ENCODE data around the gene TMED1. TPM values are rescaled to one million over a fixed set of nuclear protein-coding genes. Genes with fewer than 3 reads are reported as not detected.

Gene TMED1
- total and polyA plus RNA-seq, 2 of the 8 experiments (the other 6 are each of a cell fraction or from before 2014, with no cell fraction given), result 26.9 to 31.9 TPM

DNA sequence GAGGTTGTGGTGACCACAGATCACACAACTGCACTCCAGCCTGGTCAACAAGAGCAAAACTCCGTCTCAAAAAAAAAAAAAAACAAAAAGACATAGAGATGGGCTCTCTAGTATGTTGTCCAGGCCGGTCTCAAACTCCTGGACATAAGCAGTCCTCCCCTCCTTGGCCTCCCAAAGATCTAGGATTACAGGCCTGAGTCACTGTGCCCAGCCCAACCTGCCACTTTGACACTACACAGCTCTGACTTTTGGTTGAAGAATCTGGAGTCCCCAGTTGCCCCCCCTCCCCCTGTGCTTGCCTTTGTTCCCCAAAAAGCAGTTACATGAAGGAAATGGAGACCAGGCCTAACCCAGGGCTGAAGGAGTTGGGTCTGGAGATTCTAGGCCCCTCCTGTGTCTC lies 48.3 kb upstream of the TMED1 start:
- Histone ChIP-seq H3K56ac (replicated peaks; ENCODE audit: insufficient read length, low read depth, low read length) (no peak overlapping the region), H3K4me3 (ENCODE audit: extremely low read depth in 1 of 4, insufficient read depth in 2 of 4, low read depth in 3 of 4, low read length in 4 of 4) (no peak overlapping the region), H2BK5ac (ENCODE audit: low read depth, low read length) (no peak overlapping the region), H3K14ac (ENCODE audit: insufficient read length) (no peak overlapping the region), H2BK15ac (ENCODE audit: low read length) (no peak overlapping the region), H3K79me2 (ENCODE audit: control insufficient read depth in 1 of 2, insufficient read depth in 2 of 2, low read length in 2 of 2) (peaks cover 4 to 85% of the 10 kb centered on the region in 2 experiments; a peak in 2 of 4 replicates), H3K18ac (ENCODE audit: extremely low read depth, low read length) (peak overlapping the region; percentile 32; the same call in 1 of the 2 replicates), H4K5ac (ENCODE audit: insufficient read length, low read depth, low read length) (no peak overlapping the region), H2BK120ac (replicated peaks; ENCODE audit: low read depth, low read length) (no peak overlapping the region), H3K79me1 (ENCODE audit: low read depth, low read length) (peaks cover 36% of the 10 kb centered on the region), H3K27me3 (replicated peaks in 1 of 4; ENCODE audit: control insufficient read depth in 3 of 4, extremely low read depth in 1 of 4, insufficient read depth in 3 of 4, low read length in 3 of 4) (no peaks in the 10 kb centered on the region), H4K20me1 (replicated peaks in 1 of 2; ENCODE audit: control insufficient read depth in 1 of 2, insufficient read depth in 2 of 2, low read length in 2 of 2) (peaks cover 0 to 9% of the 10 kb centered on the region in 2 experiments), H3K23me2 (ENCODE audit: low read depth, low read length) (no peaks in the 10 kb centered on the region), H3K27ac (ENCODE audit: low read depth, low read length) (no peak overlapping the region), H2AFZ (ENCODE audit: low read length) (no peak overlapping the region), H2AK5ac (ENCODE audit: low read depth, low read length) (no peak overlapping the region), H3K23ac (ENCODE audit: insufficient read length) (no peak overlapping the region), H3K9ac (replicated peaks in 1 of 4; ENCODE audit: extremely low read depth in 1 of 4, low read depth in 3 of 4, low read length in 3 of 4) (no peak overlapping the region), H3K4me2 (ENCODE audit: insufficient read depth in 1 of 2, low read depth in 2 of 2, low read length in 2 of 2) (no peak overlapping the region), H4K91ac (replicated peaks; ENCODE audit: insufficient read length, low read length) (no peak overlapping the region), H3K4me1 (replicated peaks in 1 of 4; ENCODE audit: control insufficient read depth in 3 of 4, insufficient read depth in 4 of 4, low read length in 3 of 4) (peaks cover 26 to 63% (median 53%) of the 10 kb centered on the region in 4 experiments), H2BK20ac (ENCODE audit: low read length) (no peak overlapping the region), H3K36me3 (ENCODE audit: control insufficient read depth in 2 of 4, insufficient read depth in 4 of 4, low read length in 3 of 4) (no peaks in the 10 kb centered on the region), H3K9me3 (ENCODE audit: insufficient read depth in 2 of 2, low read depth in 1 of 2, low read length in 1 of 2) (no peaks in the 10 kb centered on the region), H4K8ac (ENCODE audit: extremely low read depth, insufficient read depth, low read length) (peak overlapping the region; percentile 7; the same call in 1 of the 2 replicates), H3K4ac (replicated peaks; ENCODE audit: insufficient read length, low read depth, low read length) (no peak overlapping the region), H2BK12ac (ENCODE audit: low read depth, low read length) (no peak overlapping the region)
- ChIA-PET CTCF (ENCODE audit: partially characterized antibody) (interaction anchor here (1.2 to 11.7 kb wide), 3 partner anchors 10 to 336 kb away, joined by 3 to 103 read pairs (median 29); partner anchors contain the start of gene CARM1), POLR2A (ENCODE audit: partially characterized antibody) (interaction anchor here (1.1 to 2.4 kb wide), 2 partner anchors 12 to 53 kb away, joined by 3 to 9 read pairs; no protein-coding TSS in a partner anchor)
- WGBS, 2 experiments (ENCODE audit: extremely low coverage in 1 of 2, insufficient coverage in 1 of 2, insufficient read length in 1 of 2, insufficient replicate concordance in 2 of 2, low coverage in 1 of 2, low lambda C conversion rate in 2 of 2, missing lambda C conversion rate in 1 of 2), result 94% methylated on average over 2 of the region's 2 CpGs; no CpG with 5 or more reads in 1 of the 2 experiments
- DNase-seq (ENCODE audit: low read depth in 1 of 2, low spot score in 2 of 2) (no peak), FAIRE-seq (no peak)
- no peak for TF ChIP-seq CTBP2 (IDR thresholded peaks at IDR 0.05; ENCODE audit: borderline replicate concordance, insufficient read depth, insufficient read length, low read length)
- TF ChIP-seq CREB1 (IDR thresholded peaks at IDR 0.05), result no peak
- no peak for TF ChIP-seq ASH2L (IDR thresholded peaks at IDR 0.05; ENCODE audit: low read length)
- no peak for TF ChIP-seq SIX5 (IDR thresholded peaks at IDR 0.05; ENCODE audit: low read depth, low read length)
- no peak for TF ChIP-seq ZNF274 (IDR thresholded peaks at IDR 0.05; ENCODE audit: borderline replicate concordance, extremely low read depth, low read length)
- TF ChIP-seq SAP30 (IDR thresholded peaks at IDR 0.05; ENCODE audit: insufficient read depth, insufficient replicate concordance, low read length), result no peak
- TF ChIP-seq FOSL1 (IDR thresholded peaks at IDR 0.05; ENCODE audit: insufficient read depth, low read depth, low read length), result no peak
- no peak for TF ChIP-seq POLR2A (IDR thresholded peaks at IDR 0.05; ENCODE audit: control extremely low read depth in 1 of 2, low read depth in 2 of 2, low read length in 2 of 2)
- TF ChIP-seq HDAC2 (IDR thresholded peaks at IDR 0.05; ENCODE audit: borderline replicate concordance in 1 of 2, low read depth in 2 of 2, low read length in 2 of 2), result no peak
- no peak for TF ChIP-seq NANOG (IDR thresholded peaks at IDR 0.05; ENCODE audit: insufficient read depth, low read depth, low read length, poor library complexity, severe bottlenecking)
- no peak for TF ChIP-seq TAF1 (IDR thresholded peaks at IDR 0.05; ENCODE audit: low read depth, low read length)
- TF ChIP-seq KDM5A (IDR thresholded peaks at IDR 0.05; ENCODE audit: low read length), result no peak
- TF ChIP-seq, protein P1, sequence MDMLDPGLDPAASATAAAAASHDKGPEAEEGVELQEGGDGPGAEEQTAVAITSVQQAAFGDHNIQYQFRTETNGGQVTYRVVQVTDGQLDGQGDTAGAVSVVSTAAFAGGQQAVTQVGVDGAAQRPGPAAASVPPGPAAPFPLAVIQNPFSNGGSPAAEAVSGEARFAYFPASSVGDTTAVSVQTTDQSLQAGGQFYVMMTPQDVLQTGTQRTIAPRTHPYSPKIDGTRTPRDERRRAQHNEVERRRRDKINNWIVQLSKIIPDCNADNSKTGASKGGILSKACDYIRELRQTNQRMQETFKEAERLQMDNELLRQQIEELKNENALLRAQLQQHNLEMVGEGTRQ (IDR thresholded peaks at IDR 0.05; ENCODE audit: low read length), result no peak
